Skin of body (tissue), 2 donors: ENCODE results near the gene SEMA4B. TPM values are rescaled to one million over a fixed set of nuclear protein-coding genes. Genes with fewer than 3 reads are reported as not detected.

Experiments used
- DNase-seq: peaks from one replicate; lab custom pipeline; 2025; lab: John Stamatoyannopoulos, UW
- total RNA-seq: library from RNA; depleted of rRNA; stranded (reverse); fragments of >200 nt; gene quantifications from one replicate; pipeline ENCODE4 v1.2.3, GENCODE V29; 2014

SEMA4B gene
- total RNA-seq, 1 donor from 2014 or later: 38.7 TPM

- DNase-seq: no peak
Measured at GRCh38 chr15:90203922-90204321, 2.8 kb downstream of the SEMA4B start.

GRCh38 chr15:90205050-90205848 lies 4.1 kb downstream of the SEMA4B start:
- no peak for DNase-seq

- no peak for DNase-seq
Measured at GRCh38 chr15:90205886-90206285, 4.8 kb downstream of the SEMA4B start.

- no peak for DNase-seq
Measured at GRCh38 chr15:90207252-90207651, 6.1 kb downstream of the SEMA4B start.

- DNase-seq: no peak
Measured at GRCh38 chr15:90208356-90208755, 7.2 kb downstream of the SEMA4B start.

GRCh38 chr15:90209591-90209990 lies 8.5 kb downstream of the SEMA4B start:
- DNase-seq: no peak

- no peak for DNase-seq
Measured at GRCh38 chr15:90210593-90210992, 9.5 kb downstream of the SEMA4B start.

- DNase-seq: no peak
Measured at GRCh38 chr15:90211009-90211408, 9.9 kb downstream of the SEMA4B start.

- DNase-seq: no peak
Measured at GRCh38 chr15:90211440-90212143, 10.5 kb downstream of the SEMA4B start.

- DNase-seq: no peak
Measured at GRCh38 chr15:90212221-90213098, 11.3 kb downstream of the SEMA4B start.

- DNase-seq: no peak
Measured at GRCh38 chr15:90213122-90213817, 12.1 kb downstream of the SEMA4B start.

- no peak for DNase-seq
Measured at GRCh38 chr15:90213818-90214204, 12.7 kb downstream of the SEMA4B start.

GRCh38 chr15:90214553-90215196 lies 13.5 kb downstream of the SEMA4B start:
- DNase-seq: no peak

GRCh38 chr15:90217671-90218394 lies 16.7 kb downstream of the SEMA4B start:
- DNase-seq: no peak

GRCh38 chr15:90219421-90220141 lies 18.5 kb downstream of the SEMA4B start:
- DNase-seq: no peak

GRCh38 chr15:90221246-90221900 lies 20.2 kb downstream of the SEMA4B start:
- no peak for DNase-seq

GRCh38 chr15:90222547-90222946 lies 21.4 kb downstream of the SEMA4B start:
- DNase-seq: no peak

GRCh38 chr15:90223441-90224165 lies 22.5 kb downstream of the SEMA4B start:
- DNase-seq: no peak
